Ammon's horn (tissue), 1 donor: ENCODE data around the gene GPR137.

Experiments
- DNase-seq: peaks from one replicate; pipeline ENCODE4 v3.0.0-alpha.2; 2016; ENCODE audit warnings: low spot score

Gene GPR137

GRCh38 chr11:64249038-64249437 is 36.6 kb upstream of the GPR137 start:
- no peak for DNase-seq

GRCh38 chr11:64249563-64250414 is 35.9 kb upstream of the GPR137 start:
- no peak for DNase-seq

- no peak for DNase-seq
Observed at GRCh38 chr11:64250415-64251015, 35.1 kb upstream of the GPR137 start.

GRCh38 chr11:64251016-64251752 is 34.5 kb upstream of the GPR137 start, which contains the start of gene PLCB3:
TSS of gene PLCB3 (plus strand) at chr11:64251530. CDS start at chr11:64251650, 120 bp downstream.
- peak; percentile 38 for DNase-seq

GRCh38 chr11:64251753-64252002 is 34.0 kb upstream of the GPR137 start:
- no peak for DNase-seq

- peak; percentile 34 for DNase-seq
Observed at GRCh38 chr11:64252003-64252872, 33.4 kb upstream of the GPR137 start.

GRCh38 chr11:64253043-64253442 is 32.6 kb upstream of the GPR137 start:
- DNase-seq: no peak

GRCh38 chr11:64253481-64253880 is 32.2 kb upstream of the GPR137 start:
- DNase-seq: peak; percentile 64

GRCh38 chr11:64254326-64254725 is 31.3 kb upstream of the GPR137 start:
- DNase-seq: no peak

- no peak for DNase-seq
Observed at GRCh38 chr11:64255135-64256128, 30.2 kb upstream of the GPR137 start.

- DNase-seq: no peak
Observed at GRCh38 chr11:64256300-64256699, 29.3 kb upstream of the GPR137 start.

- DNase-seq: no peak
Observed at GRCh38 chr11:64258356-64258755, 27.3 kb upstream of the GPR137 start.

GRCh38 chr11:64258946-64259532 is 26.6 kb upstream of the GPR137 start:
- DNase-seq: no peak

GRCh38 chr11:64259533-64260067 is 26.0 kb upstream of the GPR137 start:
- no peak for DNase-seq

GRCh38 chr11:64260147-64260708 is 25.4 kb upstream of the GPR137 start:
- DNase-seq: no peak

- DNase-seq: no peak
Observed at GRCh38 chr11:64261556-64262080, 24.0 kb upstream of the GPR137 start.

GRCh38 chr11:64262271-64263002 is 23.2 kb upstream of the GPR137 start:
- DNase-seq: no peak

GRCh38 chr11:64263021-64263946 is 22.4 kb upstream of the GPR137 start:
- DNase-seq: no peak
